Small intestine (tissue), 7 donors: ENCODE data around the gene ASB3. TPM values are rescaled to one million over a fixed set of nuclear protein-coding genes. Genes with fewer than 3 reads are reported as not detected.

Source experiments
- DNase-seq, 2 donors: peaks; one replicate each; pipeline versions ENCODE4 v3.0.0 to v3.0.0-alpha.2; 2013
- FAIRE-seq: peaks from 2 replicates; lab custom pipeline; 2012; peaks lifted over from hg19 to GRCh38; lab: Jason Lieb, UNC
- H3K27ac ChIP-seq, 3 donors: one replicate each; pipeline ENCODE4 v1.5.1; 2013; ENCODE audit warnings: low read length in 2 of 3, mild to moderate bottlenecking in 2 of 3, control low read depth in 1 of 3, inconsistent platforms in 1 of 3, low read depth in 1 of 3, moderate library complexity in 1 of 3
- H3K27me3 ChIP-seq, 3 donors: one replicate each; pipeline ENCODE4 v1.6.1; 2013; ENCODE audit warnings: low read length in 3 of 3, inconsistent platforms in 1 of 3; ENCODE audit not compliant: control insufficient read depth in 3 of 3, insufficient read depth in 3 of 3
- H3K36me3 ChIP-seq, 3 donors: one replicate each; pipeline ENCODE4 v1.6.1; 2013; ENCODE audit warnings: low read length in 3 of 3, inconsistent platforms in 1 of 3, low read depth in 1 of 3, mild to moderate bottlenecking in 1 of 3, moderate library complexity in 1 of 3; ENCODE audit not compliant: control insufficient read depth in 3 of 3, insufficient read depth in 2 of 3
- H3K4me1 ChIP-seq, 3 donors: one replicate each; pipeline ENCODE4 v1.6.1; 2013; ENCODE audit warnings: low read length in 2 of 3, inconsistent platforms in 1 of 3, low read depth in 1 of 3, mild to moderate bottlenecking in 1 of 3, moderate library complexity in 1 of 3; ENCODE audit not compliant: control insufficient read depth in 3 of 3, insufficient read depth in 2 of 3
- H3K4me3 ChIP-seq, 3 donors: one replicate each; pipeline ENCODE4 v1.5.1; 2013; ENCODE audit warnings: low read length in 3 of 3, control low read depth in 1 of 3, inconsistent platforms in 1 of 3, low read depth in 1 of 3, mild to moderate bottlenecking in 1 of 3, moderate library complexity in 1 of 3
- H3K9me3 ChIP-seq, 2 donors: one replicate each; pipeline ENCODE4 v1.6.1; 2013; ENCODE audit warnings: low read depth in 1 of 2, low read length in 1 of 2; ENCODE audit not compliant: control insufficient read depth in 2 of 2, insufficient read depth in 1 of 2
- WGBS, 3 donors: extraction: QIAGEN DNeasy Blood & Tissue Kit; methylation state at CpG; one replicate each; pipeline ENCODE4 v1.1.7; 2013; 5-methylcytosine and 5-hydroxymethylcytosine counted together
- polyA plus RNA-seq, 4 donors: library from polyadenylated mRNA; stranded (reverse) in 3 of 4; unstranded in 1 of 4; fragments of 200-250 nt in 3 of 4; fragments of 120-200 nt in 1 of 4; gene quantifications; one replicate each; pipeline versions ENCODE4 v1.2.1 to v1.2.3, GENCODE V29; 2013
- donor health status: healthy with polysubstance abuse.
- donor health status: control.
- donor health status: control.
- donor health status: Bipolar disorder and iron deficiency.
- donor health status: healthy.

The ASB3 gene
- polyA plus RNA-seq, 4 donors, result 6.0 to 12.4 (median 6.6) TPM

DNA sequence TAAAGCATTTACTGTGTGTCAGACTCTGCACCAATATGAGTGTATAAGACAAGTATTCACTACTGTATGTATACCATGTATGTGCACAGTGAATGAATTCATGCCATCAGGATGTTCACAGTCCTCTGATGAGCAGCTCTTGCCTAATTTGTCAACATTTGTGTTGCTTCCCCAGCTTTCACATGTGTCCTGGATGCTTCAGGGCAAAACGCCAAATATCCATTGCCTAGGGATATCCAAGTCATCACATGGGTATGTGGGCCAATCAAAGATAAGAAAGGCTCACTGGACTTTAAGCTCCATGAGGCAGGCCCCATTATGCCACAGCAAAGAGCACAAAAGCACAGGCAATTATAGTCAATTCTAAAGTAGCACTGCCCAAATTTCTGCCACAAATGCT lies 153.3 kb downstream of the ASB3 start:
- H3K27ac ChIP-seq, result no peak overlapping the region
- 56 to 84% (median 61%) methylated on average over 1 of the region's 1 CpG for WGBS, 3 donors
- FAIRE-seq, result no peak

DNA sequence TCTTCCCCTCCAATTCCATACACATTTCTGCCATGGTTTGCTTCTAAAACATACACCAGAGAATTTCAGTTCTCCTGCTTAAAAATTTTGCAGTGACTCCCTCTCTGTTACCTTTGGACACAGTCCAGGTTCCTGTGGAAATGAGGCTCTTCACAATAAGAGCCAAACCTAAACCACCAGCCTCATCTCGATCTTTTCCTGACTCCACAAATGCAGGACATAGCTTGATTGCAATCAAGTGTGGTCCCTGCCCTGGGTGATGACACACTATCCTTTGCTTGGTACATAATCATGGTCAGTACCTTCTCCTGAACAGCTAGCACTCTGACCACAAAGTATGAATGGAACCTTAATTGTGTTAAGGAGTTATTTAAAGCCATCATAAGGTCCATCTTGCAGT lies 154.0 kb downstream of the ASB3 start:
- Histone ChIP-seq H3K27ac (no peak overlapping the region), H3K36me3 (no peaks in the 10 kb centered on the region), H3K4me1 (no peaks in the 10 kb centered on the region), H3K4me3 (no peak overlapping the region), H3K9me3 (no peaks in the 10 kb centered on the region), H3K27me3 (no peaks in the 10 kb centered on the region)
- DNase-seq (no peak), FAIRE-seq (no peak)
- 67 to 87% (median 70%) methylated on average over 1 of the region's 1 CpG for WGBS, 3 donors

More for the DNA sequence above, 153.3 kb downstream of the ASB3 start:
- Histone ChIP-seq H3K27me3 (no peaks in the 10 kb centered on the region), H3K4me1 (no peaks in the 10 kb centered on the region), H3K9me3 (no peaks in the 10 kb centered on the region), H3K36me3 (no peaks in the 10 kb centered on the region), H3K4me3 (no peak overlapping the region)
- peak in 1 of 2 donors; percentile 2 for DNase-seq

DNA sequence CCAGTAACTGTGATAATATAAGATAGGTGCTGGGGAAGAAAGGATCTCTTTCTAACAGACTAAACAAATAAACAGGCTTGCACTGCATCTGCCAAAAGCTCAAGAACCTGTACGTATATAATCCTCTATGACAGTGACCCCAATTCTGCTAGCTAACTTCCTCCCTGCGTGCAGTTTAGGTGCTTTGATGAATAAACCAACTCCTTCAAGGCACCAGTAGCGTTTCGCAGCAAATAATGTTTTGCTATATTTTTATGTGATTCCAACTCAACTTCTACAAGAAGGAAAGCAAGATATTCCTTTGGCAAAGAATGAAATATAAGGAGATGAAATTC lies 154.7 kb downstream of the ASB3 start:
- no peaks in the 10 kb centered on the region for H3K36me3 ChIP-seq
- WGBS, 3 donors, result 83 to 85% (median 84%) methylated on average over 4 of the region's 4 CpGs
- H3K27ac ChIP-seq, result no peak overlapping the region
- no peaks in the 10 kb centered on the region for H3K9me3 ChIP-seq
- DNase-seq (no peak), FAIRE-seq (no peak)
- no peaks in the 10 kb centered on the region for H3K4me1 ChIP-seq
- H3K4me3 ChIP-seq, result no peak overlapping the region
- no peaks in the 10 kb centered on the region for H3K27me3 ChIP-seq

GRCh38 chr2:53631313-53632125 lies 155.2 kb downstream of the ASB3 start:
- Histone ChIP-seq H3K27me3 (no peaks in the 10 kb centered on the region), H3K36me3 (no peaks in the 10 kb centered on the region), H3K4me1 (no peaks in the 10 kb centered on the region), H3K27ac (no peak overlapping the region), H3K9me3 (no peaks in the 10 kb centered on the region), H3K4me3 (no peak overlapping the region)
- DNase-seq, result peak in 1 of 2 donors; percentile 15
- no peak for FAIRE-seq
- 75 to 78% (median 76%) methylated on average over 3 of the region's 3 CpGs for WGBS, 3 donors

DNA sequence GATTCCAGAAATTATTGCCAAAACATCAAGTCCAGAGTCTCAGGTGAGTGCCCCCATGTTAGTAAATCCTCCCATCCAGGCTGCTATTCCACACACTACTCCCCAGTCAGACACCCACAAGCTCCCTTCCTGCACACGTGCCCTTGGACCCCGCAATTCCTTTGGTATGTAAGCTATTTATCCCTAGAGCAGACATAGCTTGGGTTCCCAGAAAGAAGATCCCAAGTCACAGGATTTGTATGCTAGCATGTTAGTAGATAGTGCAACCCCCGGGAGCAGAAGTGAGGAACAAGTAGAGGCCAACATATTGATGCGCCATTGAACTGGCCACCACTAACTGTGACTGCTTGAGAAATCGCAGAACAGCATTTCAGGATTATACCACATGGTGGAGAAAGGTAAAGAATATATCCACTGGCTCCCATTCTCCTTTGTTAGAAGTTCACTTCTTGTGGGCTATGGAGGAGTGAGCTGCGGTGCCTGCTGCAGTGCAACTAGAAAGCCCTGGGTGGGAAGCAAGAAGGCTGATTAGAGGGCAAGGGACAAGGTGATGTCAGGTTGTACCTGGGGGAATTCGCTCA lies 156.6 kb downstream of the ASB3 start:
- FAIRE-seq, result no peak
- WGBS, 3 donors, result 86 to 87% (median 87%) methylated on average over 7 of the region's 7 CpGs
- H3K27ac ChIP-seq, result no peak overlapping the region
- DNase-seq, result no peak
- H3K9me3 ChIP-seq, result no peaks in the 10 kb centered on the region
- no peak overlapping the region for H3K4me3 ChIP-seq
- no peaks in the 10 kb centered on the region for H3K27me3 ChIP-seq
- H3K36me3 ChIP-seq, result no peaks in the 10 kb centered on the region
- H3K4me1 ChIP-seq, result no peaks in the 10 kb centered on the region

- Histone ChIP-seq H3K9me3 (no peaks in the 10 kb centered on the region), H3K36me3 (no peaks in the 10 kb centered on the region), H3K27me3 (no peaks in the 10 kb centered on the region), H3K27ac (no peak overlapping the region), H3K4me3 (no peak overlapping the region), H3K4me1 (no peaks in the 10 kb centered on the region)
- 71 to 76% (median 72%) methylated on average over 4 of the region's 4 CpGs for WGBS, 3 donors
- no peak for DNase-seq
- FAIRE-seq, result no peak
Measured at GRCh38 chr2:53629501-53629900, 157.3 kb downstream of the ASB3 start.

DNA sequence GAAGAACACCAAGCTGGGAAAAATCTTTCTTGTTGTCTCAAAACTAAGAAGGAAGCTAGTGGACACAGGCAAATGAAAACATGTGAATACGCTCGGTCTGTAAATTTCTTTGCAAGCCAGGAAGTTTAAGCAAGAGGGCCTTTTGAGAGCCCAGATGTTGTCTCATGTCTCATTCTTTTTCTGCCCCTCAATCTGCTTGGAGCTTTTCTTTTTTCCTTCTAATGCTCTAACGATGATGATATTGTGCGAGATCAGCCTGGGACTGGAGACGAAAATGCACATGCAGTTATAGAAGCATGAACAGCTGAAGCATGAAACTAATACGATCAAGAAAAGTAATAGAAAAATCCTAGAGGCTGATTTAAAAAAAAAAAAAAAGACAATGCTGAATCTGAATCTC lies 157.8 kb downstream of the ASB3 start:
- 70 to 87% (median 85%) methylated on average over 6 of the region's 6 CpGs for WGBS, 3 donors
- DNase-seq (no peak), FAIRE-seq (no peak)
- Histone ChIP-seq H3K27ac (no peak overlapping the region), H3K36me3 (no peaks in the 10 kb centered on the region), H3K4me1 (no peaks in the 10 kb centered on the region), H3K4me3 (no peak overlapping the region), H3K27me3 (no peaks in the 10 kb centered on the region), H3K9me3 (no peaks in the 10 kb centered on the region)

DNA sequence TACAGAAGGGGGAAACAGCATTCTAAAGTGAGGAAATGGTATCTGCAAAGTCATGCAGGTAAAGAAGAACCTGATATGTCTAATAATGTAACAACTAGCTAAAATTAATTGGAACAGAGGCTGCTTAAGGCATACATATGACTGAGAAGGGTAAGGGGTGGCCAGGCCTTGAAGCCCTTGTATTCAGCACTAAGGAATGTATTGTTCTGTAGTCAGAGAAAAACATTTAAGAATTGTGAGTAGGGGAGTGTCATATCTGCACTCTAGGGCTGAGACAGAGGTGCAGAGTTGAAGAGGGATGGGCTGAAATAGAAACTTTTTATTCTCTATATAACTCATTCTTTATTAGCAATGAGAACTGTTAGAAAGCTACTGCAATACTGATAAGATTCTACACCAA lies 164.6 kb downstream of the ASB3 start:
- no peak overlapping the region for H3K27ac ChIP-seq
- FAIRE-seq (no peak), DNase-seq (no peak)
- H3K27me3 ChIP-seq, result no peaks in the 10 kb centered on the region
- H3K4me3 ChIP-seq, result no peak overlapping the region
- no peaks in the 10 kb centered on the region for H3K4me1 ChIP-seq
- no peaks in the 10 kb centered on the region for H3K36me3 ChIP-seq
- no peaks in the 10 kb centered on the region for H3K9me3 ChIP-seq
